H1 (cell line): ENCODE results near the gene ZNF775. TPM values are rescaled to one million over a fixed set of nuclear protein-coding genes. Genes with fewer than 3 reads are reported as not detected.
A peak's percentile ranks its signal among the peaks of the same experiment; 100 is the strongest.

Source experiments
- CTCF ChIA-PET: fragments of 300-600 bp; sonication (Branson Sonifier 250); formaldehyde crosslinking; loops from one replicate; lab custom pipeline; 2021; ENCODE audit not compliant: partially characterized antibody; lab: Charles Lee
- POLR2A ChIA-PET: fragments of 300-600 bp; sonication (Branson Sonifier 250); formaldehyde crosslinking; loops from one replicate; lab custom pipeline; 2021; ENCODE audit warnings: inconsistent platforms; ENCODE audit not compliant: partially characterized antibody; lab: Charles Lee
- DNase-seq, 2 experiments: peaks; one replicate each; pipeline versions ENCODE4 v3.0.0 to v3.0.0-alpha.2; 2010 to 2022; ENCODE audit warnings: low spot score in 2 of 2, low read depth in 1 of 2, mixed read lengths in 1 of 2
- FAIRE-seq: peaks from 2 replicates; lab custom pipeline; 2011; peaks lifted over from hg19 to GRCh38; lab: Jason Lieb, UNC
- H2AFZ ChIP-seq: 2 replicates; pipeline ENCODE4 v1.8.1; 2012; ENCODE audit warnings: low read length, inconsistent platforms
- H2AK5ac ChIP-seq: 2 replicates; pipeline ENCODE4 v1.6.1; 2013; ENCODE audit warnings: low read depth, low read length
- H2BK120ac ChIP-seq: replicated peaks from 2 replicates; pipeline ENCODE3; 2013; ENCODE audit warnings: low read depth, low read length, inconsistent platforms
- H2BK12ac ChIP-seq: 2 replicates; pipeline ENCODE4 v1.6.1; 2013; ENCODE audit warnings: low read depth, low read length
- H2BK15ac ChIP-seq: 2 replicates; pipeline ENCODE4 v1.6.1; 2013; ENCODE audit warnings: low read length
- H2BK20ac ChIP-seq: 2 replicates; pipeline ENCODE4 v1.6.1; 2013; ENCODE audit warnings: low read length
- H2BK5ac ChIP-seq: 2 replicates; pipeline ENCODE4 v1.6.1; 2013; ENCODE audit warnings: low read depth, low read length
- H3K14ac ChIP-seq: 2 replicates; pipeline ENCODE4 v1.6.1; 2013; ENCODE audit warnings: inconsistent platforms; ENCODE audit not compliant: insufficient read length
- H3K18ac ChIP-seq: 2 replicates; pipeline ENCODE4 v1.6.1; 2013; ENCODE audit warnings: low read length; ENCODE audit errors: extremely low read depth
- H3K23ac ChIP-seq: 2 replicates; pipeline ENCODE4 v1.6.1; 2013; ENCODE audit warnings: inconsistent platforms; ENCODE audit not compliant: insufficient read length
- H3K23me2 ChIP-seq: 2 replicates; pipeline ENCODE4 v1.6.1; 2013; ENCODE audit warnings: low read depth, low read length
- H3K27ac ChIP-seq: 2 replicates; pipeline ENCODE4 v1.6.1; 2011; ENCODE audit warnings: low read depth, low read length, inconsistent platforms
- H3K27me3 ChIP-seq, 4 experiments: replicated peaks in 1 of 4; 1 replicate in 1 of 4; 2 replicates in 3 of 4; pipeline versions ENCODE4 v1.6.1 to v1.8.1; 2011 to 2013; ENCODE audit warnings: low read length in 3 of 4, mild to moderate bottlenecking in 3 of 4, inconsistent platforms in 2 of 4, mixed read lengths in 2 of 4, moderate library complexity in 1 of 4; ENCODE audit not compliant: control insufficient read depth in 3 of 4, insufficient read depth in 3 of 4; ENCODE audit errors: extremely low read depth in 1 of 4
- H3K36me3 ChIP-seq, 4 experiments: 2 replicates each; pipeline versions ENCODE4 v1.6.1 to v1.8.1; 2011 to 2013; ENCODE audit warnings: mild to moderate bottlenecking in 4 of 4, low read length in 3 of 4, moderate library complexity in 2 of 4, control low read depth in 1 of 4, inconsistent platforms in 1 of 4; ENCODE audit not compliant: insufficient read depth in 4 of 4, control insufficient read depth in 2 of 4
- H3K4ac ChIP-seq: replicated peaks from 2 replicates; pipeline ENCODE3; 2013; ENCODE audit warnings: low read length, low read depth, mixed read lengths, inconsistent platforms; ENCODE audit not compliant: insufficient read length
- H3K4me1 ChIP-seq, 4 experiments: replicated peaks in 1 of 4; 1 replicate in 1 of 4; 2 replicates in 3 of 4; pipeline versions ENCODE4 v1.6.1 to v1.8.1; 2011 to 2013; ENCODE audit warnings: low read length in 3 of 4, inconsistent platforms in 2 of 4, mixed read lengths in 1 of 4; ENCODE audit not compliant: insufficient read depth in 4 of 4, control insufficient read depth in 3 of 4
- H3K4me2 ChIP-seq, 2 experiments: 2 replicates each; pipeline versions ENCODE4 v1.6.1 to v1.8.1; 2011 to 2013; ENCODE audit warnings: low read depth in 2 of 2, low read length in 2 of 2, control low read depth in 1 of 2, inconsistent platforms in 1 of 2, mild to moderate bottlenecking in 1 of 2; ENCODE audit not compliant: insufficient read depth in 1 of 2
- H3K4me3 ChIP-seq, 4 experiments: fragments of 200-600, 300-600 bp in 1 of 4; sonication (generic), shearing (Covaris generic), sonication (Bioruptor Twin) in 1 of 4; 2 replicates each; pipeline versions ENCODE4 v1.5.1 to v1.8.1; 2011 to 2016; ENCODE audit warnings: low read length in 4 of 4, low read depth in 3 of 4, control low read depth in 2 of 4, inconsistent platforms in 2 of 4, mild to moderate bottlenecking in 2 of 4, mixed read lengths in 1 of 4, moderate library complexity in 1 of 4; ENCODE audit not compliant: insufficient read depth in 2 of 4; ENCODE audit errors: extremely low read depth in 1 of 4
- H3K56ac ChIP-seq: replicated peaks from 2 replicates; pipeline ENCODE3; 2013; ENCODE audit warnings: low read depth, mild to moderate bottlenecking, mixed read lengths, low read length, inconsistent platforms; ENCODE audit not compliant: insufficient read length
- H3K79me1 ChIP-seq: 2 replicates; pipeline ENCODE4 v1.6.1; 2013; ENCODE audit warnings: low read depth, low read length, control low read depth
- H3K79me2 ChIP-seq, 2 experiments: 2 replicates each; pipeline versions ENCODE4 v1.6.1 to v1.8.1; 2012 to 2013; ENCODE audit warnings: low read length in 2 of 2, mild to moderate bottlenecking in 2 of 2, inconsistent platforms in 1 of 2; ENCODE audit not compliant: insufficient read depth in 2 of 2, control insufficient read depth in 1 of 2
- H3K9ac ChIP-seq, 4 experiments: replicated peaks in 1 of 4; 1 replicate in 1 of 4; 2 replicates in 3 of 4; pipeline versions ENCODE4 v1.6.1 to v1.8.1; 2011 to 2013; ENCODE audit warnings: low read depth in 3 of 4, low read length in 3 of 4, control low read depth in 2 of 4, mild to moderate bottlenecking in 2 of 4, moderate library complexity in 2 of 4, inconsistent platforms in 1 of 4; ENCODE audit errors: extremely low read depth in 1 of 4
- H3K9me3 ChIP-seq, 2 experiments: 2 replicates each; pipeline versions ENCODE4 v1.6.1 to v1.8.1; 2012 to 2013; ENCODE audit warnings: mild to moderate bottlenecking in 2 of 2, moderate library complexity in 2 of 2, control low read depth in 1 of 2, inconsistent platforms in 1 of 2, low read depth in 1 of 2, low read length in 1 of 2, mixed read lengths in 1 of 2; ENCODE audit not compliant: insufficient read depth in 2 of 2
- H4K20me1 ChIP-seq, 2 experiments: replicated peaks in 1 of 2; 2 replicates each; pipeline versions ENCODE3 to v1.8.1; 2011 to 2013; ENCODE audit warnings: inconsistent platforms in 2 of 2, low read length in 2 of 2, mild to moderate bottlenecking in 1 of 2; ENCODE audit not compliant: insufficient read depth in 2 of 2, control insufficient read depth in 1 of 2
- H4K5ac ChIP-seq: 2 replicates; pipeline ENCODE4 v1.6.1; 2013; ENCODE audit warnings: low read length, low read depth, mixed read lengths, inconsistent platforms; ENCODE audit not compliant: insufficient read length
- H4K8ac ChIP-seq: 2 replicates; pipeline ENCODE4 v1.8.0; 2013; ENCODE audit warnings: mild to moderate bottlenecking, moderate library complexity, low read length, inconsistent platforms; ENCODE audit not compliant: insufficient read depth; ENCODE audit errors: extremely low read depth
- H4K91ac ChIP-seq: replicated peaks from 2 replicates; pipeline ENCODE3; 2013; ENCODE audit warnings: low read length, mixed read lengths, inconsistent platforms; ENCODE audit not compliant: insufficient read length
- ATF3 ChIP-seq: IDR thresholded peaks from 2 replicates; pipeline ENCODE4 v1.6.1; 2011; ENCODE audit warnings: low read depth, mild to moderate bottlenecking, low read length; ENCODE audit not compliant: insufficient read depth
- CHD1 ChIP-seq: IDR thresholded peaks from 2 replicates; pipeline ENCODE4 v1.6.1; 2012; ENCODE audit warnings: low read depth, low read length, improper control_type of control experiment
- E2F6 ChIP-seq: IDR thresholded peaks from 2 replicates; pipeline ENCODE4 v1.6.1; 2012; ENCODE audit warnings: inconsistent platforms
- JUN ChIP-seq: IDR thresholded peaks from 2 replicates; pipeline ENCODE4 v1.6.1; 2011; ENCODE audit warnings: low read depth, mild to moderate bottlenecking, improper control_type of control experiment, low read length
- MAX ChIP-seq: IDR thresholded peaks from 2 replicates; pipeline ENCODE4 v1.6.1; 2012; ENCODE audit warnings: inconsistent platforms
- NANOG ChIP-seq: IDR thresholded peaks from 2 replicates; pipeline ENCODE4 v1.6.1; 2011; ENCODE audit warnings: low read length, low read depth, mild to moderate bottlenecking, inconsistent platforms; ENCODE audit not compliant: insufficient read depth, poor library complexity, severe bottlenecking
- POLR2A ChIP-seq, 2 experiments: IDR thresholded peaks; 1 replicate in 1 of 2; 2 replicates in 1 of 2; pipeline ENCODE4 v1.6.1; 2011; ENCODE audit warnings: low read depth in 2 of 2, low read length in 2 of 2, mild to moderate bottlenecking in 2 of 2; ENCODE audit errors: control extremely low read depth in 1 of 2
- SAP30 ChIP-seq: fragments of 300-600 bp; sonication (generic); IDR thresholded peaks from 2 replicates; pipeline ENCODE4 v1.7.1; 2012; ENCODE audit warnings: low read length, moderate library complexity, mild to moderate bottlenecking, inconsistent platforms; ENCODE audit not compliant: insufficient read depth, insufficient replicate concordance
- SRF ChIP-seq: IDR thresholded peaks from 2 replicates; pipeline ENCODE4 v1.6.1; 2011; ENCODE audit warnings: mild to moderate bottlenecking, low read depth, low read length, moderate library complexity
- TCF12 ChIP-seq: IDR thresholded peaks from 2 replicates; pipeline ENCODE4 v1.6.1; 2011; ENCODE audit warnings: low read depth, mild to moderate bottlenecking, low read length
- WGBS, 2 experiments: shearing (Covaris generic) in 1 of 2; methylation state at CpG; one replicate each; pipeline versions ENCODE4 v1.1.6 to v1.1.7; 2013 to 2015; ENCODE audit warnings: low lambda C conversion rate in 2 of 2, mixed read lengths in 2 of 2, inconsistent platforms in 1 of 2, low coverage in 1 of 2, missing lambda C conversion rate in 1 of 2; ENCODE audit not compliant: insufficient replicate concordance in 2 of 2, insufficient coverage in 1 of 2, insufficient read length in 1 of 2; ENCODE audit errors: extremely low coverage in 1 of 2, missing lambda C conversion rate in 1 of 2; 5-methylcytosine and 5-hydroxymethylcytosine counted together
- polyA plus RNA-seq, 7 experiments: library from polyadenylated mRNA; depleted of rRNA in 3 of 7; stranded (reverse) in 5 of 7; unstranded in 2 of 7; fragments of >200 nt in 5 of 7; fragments of 200-250 nt in 2 of 7; gene quantifications; 1 replicate in 5 of 7; 2 replicates in 1 of 7; 4 replicates in 1 of 7; pipeline versions ENCODE4 v1.2.1 to v1.2.3, GENCODE V29; 2011 to 2013; ENCODE audit warnings: missing spikeins in 2 of 7, mixed read lengths in 2 of 7
- total RNA-seq: library from RNA; stranded (reverse); fragmentation: NEBNext Ultra II Directional; extraction: Animal tissue kit (Norgen Biotek cat#: 25700); gene quantifications from 2 replicates; pipeline ENCODE4 v1.2.1, GENCODE V29; 2021

The ZNF775 gene
- total and polyA plus RNA-seq, 2 of the 8 experiments (the other 6 are each of a cell fraction or from before 2014, with no cell fraction given), result 13.6 to 21.5 TPM

GRCh38 chr7:150402671-150403321, 23.7 kb downstream of the ZNF775 start:
- peaks cover 4% of the 10 kb centered on the region; the same call in 1 of the 2 replicates for H3K23me2 ChIP-seq
- no peaks in the 10 kb centered on the region for H3K9me3 ChIP-seq
- H3K56ac ChIP-seq, result peak overlapping the region; percentile 94
- peak overlapping the region; percentile 98 for H2BK20ac ChIP-seq
- H3K79me1 ChIP-seq, result peaks cover 5% of the 10 kb centered on the region
- H3K27me3 ChIP-seq, result no peaks in the 10 kb centered on the region
- peak overlapping the region; percentile 9 for H3K23ac ChIP-seq
- H3K14ac ChIP-seq, result peak overlapping the region; percentile 92
- H3K4ac ChIP-seq, result peak overlapping the region; percentile 100
- no peak overlapping the region for H2AFZ ChIP-seq
- H2AK5ac ChIP-seq, result peak overlapping the region; percentile 99
- peak overlapping the region; percentile 100 for H2BK12ac ChIP-seq
- H4K5ac ChIP-seq, result peak overlapping the region; percentile 95
- peak overlapping the region; percentile 57 to 77 for H3K4me2 ChIP-seq
- H2BK5ac ChIP-seq, result peak overlapping the region; percentile 100
- peak overlapping the region; percentile 96 for H2BK120ac ChIP-seq
- ChIA-PET CTCF (interaction anchor here (0.8 to 3.8 kb wide), 18 partner anchors 9 to 583 kb away, joined by 3 to 31 read pairs (median 4); partner anchors contain the start of gene REPIN1), POLR2A (interaction anchor here (0.7 to 14.9 kb wide), 18 partner anchors 5 to 767 kb away, joined by 3 to 230 read pairs (median 9); partner anchors contain the start of genes RARRES2 and REPIN1)
- peak overlapping the region; percentile 90; the same call in 1 of the 2 replicates for H4K8ac ChIP-seq
- WGBS, 2 experiments, result 46% methylated on average over 12 of the region's 13 CpGs; no CpG with 5 or more reads in 1 of the 2 experiments
- H3K9ac ChIP-seq, result peak overlapping the region in 3 of 4 experiments; percentile 45 to 69 (median 66); a peak in 5 of 7 replicates
- H3K18ac ChIP-seq, result peak overlapping the region; percentile 100
- DNase-seq (no peak), FAIRE-seq (no peak)
- peak overlapping the region; percentile 99 for H2BK15ac ChIP-seq
- H3K27ac ChIP-seq, result peak overlapping the region; percentile 97
- no peaks in the 10 kb centered on the region for H4K20me1 ChIP-seq
- peaks cover 0 to 21% of the 10 kb centered on the region in 2 experiments; a peak in 2 of 4 replicates for H3K79me2 ChIP-seq
- H3K4me1 ChIP-seq, result peaks cover 40 to 70% (median 58%) of the 10 kb centered on the region in 4 experiments
- H3K36me3 ChIP-seq, result peaks cover 0 to 13% (median 4%) of the 10 kb centered on the region in 4 experiments; a peak in 3 of 8 replicates
- H3K4me3 ChIP-seq, result peak overlapping the region in 2 of 4 experiments; percentile 3 to 38; a peak in 1 of 8 replicates
- peak overlapping the region; percentile 100 for H4K91ac ChIP-seq
- no peak for TF ChIP-seq CHD1
- TF ChIP-seq POLR2A (IDR thresholded peaks at IDR 0.05; ENCODE audit: control extremely low read depth in 1 of 2, low read depth in 2 of 2, low read length in 2 of 2), result peak in 1 of 2 experiments; percentile 37; a peak in 1 of 3 replicates
- TF ChIP-seq ATF3, result no peak
- no peak for TF ChIP-seq SAP30
- no peak for TF ChIP-seq TCF12
- no peak for TF ChIP-seq SRF
- TF ChIP-seq NANOG, result no peak
- TF ChIP-seq JUN, result no peak
- no peak for TF ChIP-seq E2F6
- no peak for TF ChIP-seq MAX
